Measurements from ENCODE around the gene UBN1.

DNA sequence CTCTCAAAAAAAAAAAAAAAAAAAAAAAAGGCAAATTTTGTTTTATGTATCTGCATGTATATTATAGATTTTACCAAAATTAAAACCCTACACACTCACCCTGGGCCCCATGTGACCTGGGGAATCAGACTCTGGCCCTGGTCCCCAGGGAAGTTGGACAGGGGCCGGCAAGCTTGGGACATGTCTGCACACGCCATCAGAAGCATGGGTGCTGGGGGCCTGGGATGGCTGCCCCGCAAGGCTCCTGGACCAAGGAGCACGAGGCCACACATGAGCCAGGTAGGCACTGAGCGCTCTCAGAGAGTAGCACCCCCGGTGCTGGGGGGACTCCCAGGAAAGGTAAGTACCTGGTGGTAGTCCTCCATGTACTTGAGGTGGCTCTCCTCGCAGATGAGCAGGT, 50.0 kb downstream of the UBN1 start:
- TF ChIP-seq POLR2A (IDR thresholded peaks at IDR 0.05; ENCODE audit: low read depth) (no peak), EP300 (IDR thresholded peaks at IDR 0.05) (no peak), POLR2AphosphoS5 (IDR thresholded peaks at IDR 0.05) (no peak)
- TF ChIP-seq, protein P1, sequence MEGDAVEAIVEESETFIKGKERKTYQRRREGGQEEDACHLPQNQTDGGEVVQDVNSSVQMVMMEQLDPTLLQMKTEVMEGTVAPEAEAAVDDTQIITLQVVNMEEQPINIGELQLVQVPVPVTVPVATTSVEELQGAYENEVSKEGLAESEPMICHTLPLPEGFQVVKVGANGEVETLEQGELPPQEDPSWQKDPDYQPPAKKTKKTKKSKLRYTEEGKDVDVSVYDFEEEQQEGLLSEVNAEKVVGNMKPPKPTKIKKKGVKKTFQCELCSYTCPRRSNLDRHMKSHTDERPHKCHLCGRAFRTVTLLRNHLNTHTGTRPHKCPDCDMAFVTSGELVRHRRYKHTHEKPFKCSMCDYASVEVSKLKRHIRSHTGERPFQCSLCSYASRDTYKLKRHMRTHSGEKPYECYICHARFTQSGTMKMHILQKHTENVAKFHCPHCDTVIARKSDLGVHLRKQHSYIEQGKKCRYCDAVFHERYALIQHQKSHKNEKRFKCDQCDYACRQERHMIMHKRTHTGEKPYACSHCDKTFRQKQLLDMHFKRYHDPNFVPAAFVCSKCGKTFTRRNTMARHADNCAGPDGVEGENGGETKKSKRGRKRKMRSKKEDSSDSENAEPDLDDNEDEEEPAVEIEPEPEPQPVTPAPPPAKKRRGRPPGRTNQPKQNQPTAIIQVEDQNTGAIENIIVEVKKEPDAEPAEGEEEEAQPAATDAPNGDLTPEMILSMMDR (IDR thresholded peaks at IDR 0.05): no peak

All from esophagus muscularis mucosa (tissue), 4 donors.